NT2/D1 (cell line): ENCODE measurements around the gene MARCKSL1.
A peak's percentile ranks its signal among the peaks of the same experiment; 100 is the strongest.

ENCODE experiments used
- DNase-seq: peaks from one replicate; pipeline ENCODE4 v3.0.0-alpha.2; 2011; ENCODE audit warnings: low read depth, low spot score
- H3K27me3 ChIP-seq: 2 replicates; pipeline ENCODE4 v1.6.0; 2011; ENCODE audit warnings: mild to moderate bottlenecking; ENCODE audit not compliant: insufficient read length, insufficient read depth
- H3K36me3 ChIP-seq: 2 replicates; pipeline ENCODE4 v1.6.1; 2011; ENCODE audit warnings: mild to moderate bottlenecking, low read length, mixed read lengths; ENCODE audit not compliant: insufficient read depth, insufficient read length
- H3K4me1 ChIP-seq: 2 replicates; pipeline ENCODE4 v1.5.1; 2011; ENCODE audit not compliant: insufficient read depth, insufficient read length
- H3K4me3 ChIP-seq: 2 replicates; pipeline ENCODE4 v1.5.1; 2011; ENCODE audit warnings: low read depth; ENCODE audit not compliant: insufficient read length
- H3K9ac ChIP-seq: 2 replicates; pipeline ENCODE4 v1.6.0; 2011; ENCODE audit warnings: low read depth; ENCODE audit not compliant: insufficient read length
- H3K9me3 ChIP-seq: 2 replicates; pipeline ENCODE4 v1.5.1; 2011; ENCODE audit warnings: mild to moderate bottlenecking, low read length; ENCODE audit not compliant: insufficient read depth
- SUZ12 ChIP-seq: IDR thresholded peaks from 2 replicates; pipeline ENCODE4 v1.6.1; 2011; ENCODE audit not compliant: insufficient read length, insufficient read depth; ENCODE audit errors: extremely low read depth
- YY1 ChIP-seq: IDR thresholded peaks from 2 replicates; pipeline ENCODE4 v1.6.1; 2011; ENCODE audit not compliant: insufficient read length, insufficient read depth
- ZNF274 ChIP-seq: IDR thresholded peaks from 2 replicates; pipeline ENCODE4 v1.6.1; 2011; ENCODE audit warnings: mild to moderate bottlenecking, low read depth, low read length

The MARCKSL1 gene

DNA sequence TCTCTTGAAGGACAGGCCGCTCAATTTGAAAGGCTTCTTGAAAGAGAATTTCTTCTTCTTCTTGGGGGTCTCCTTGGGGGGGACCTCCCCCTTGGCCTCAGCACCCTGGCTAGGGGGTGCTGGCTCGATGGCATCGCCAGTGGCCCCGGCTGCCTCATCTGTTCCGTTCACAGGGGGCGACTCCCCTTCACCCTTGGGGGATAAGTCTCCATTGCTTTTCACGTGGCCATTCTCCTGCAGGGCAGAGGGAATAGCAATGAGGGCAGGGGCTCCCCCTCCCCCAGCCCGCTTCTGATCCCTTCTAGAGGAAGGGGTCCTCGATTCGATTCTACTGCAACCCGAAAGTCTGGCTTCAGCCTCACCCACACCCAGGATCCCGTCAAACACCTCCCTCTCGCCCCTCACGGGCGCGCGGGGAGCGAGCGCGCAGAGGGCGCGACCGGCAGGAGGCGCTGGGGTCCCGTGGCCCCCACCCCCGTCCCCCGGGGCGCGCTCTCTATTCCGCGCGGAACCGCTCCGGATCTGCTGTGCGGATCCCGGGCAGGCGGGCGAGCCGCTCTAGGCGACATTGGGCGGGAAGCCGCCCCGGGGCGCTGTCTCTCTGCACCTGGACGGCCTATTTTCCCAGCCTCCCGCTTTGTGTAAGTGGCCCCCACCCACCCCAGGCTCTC, 1.0 kb downstream of the MARCKSL1 start:
- DNase-seq, result no peak
- TF ChIP-seq ZNF274 (no peak), SUZ12 (no peak), YY1 (no peak)
- no peaks in the 10 kb centered on the region for H3K9me3 ChIP-seq

DNA sequence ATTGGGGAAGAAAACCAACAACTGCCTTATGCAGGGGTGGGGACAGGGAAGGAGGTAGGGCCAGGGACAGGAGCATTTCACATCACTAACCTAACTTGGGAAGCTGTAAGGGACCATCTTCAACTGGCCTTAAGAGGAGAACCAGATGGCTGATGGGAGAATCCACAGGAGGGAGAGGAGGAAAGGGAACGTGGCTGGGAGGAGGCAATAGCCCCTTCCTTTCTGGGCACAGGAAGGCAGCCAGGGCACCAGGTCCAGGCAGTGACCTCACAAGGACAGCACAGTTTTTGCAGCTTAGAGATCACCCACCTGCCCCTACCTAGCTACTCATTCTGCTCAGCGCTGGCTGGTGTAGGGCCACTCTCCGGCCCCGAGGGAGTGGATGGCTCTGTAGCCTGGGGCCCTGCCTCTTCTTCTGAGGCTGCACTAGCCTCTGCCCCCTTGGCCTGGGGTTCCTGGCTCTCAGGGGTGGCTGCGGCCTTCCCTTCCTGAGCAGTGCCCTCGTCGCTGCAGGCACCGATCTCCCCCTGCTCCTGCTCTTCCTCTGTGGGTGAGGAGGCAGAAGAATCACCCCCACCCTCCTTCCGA, 1.7 kb downstream of the MARCKSL1 start:
- H3K27me3 ChIP-seq, result peaks cover 10% of the 10 kb centered on the region
- peak overlapping the region; percentile 83 for H3K4me3 ChIP-seq
- H3K9me3 ChIP-seq, result no peaks in the 10 kb centered on the region
- TF ChIP-seq SUZ12 (no peak), ZNF274 (no peak), YY1 (no peak)
- no peak for DNase-seq
- H3K9ac ChIP-seq, result peak overlapping the region; percentile 98
- peaks cover 58% of the 10 kb centered on the region for H3K36me3 ChIP-seq
- peaks cover 30% of the 10 kb centered on the region for H3K4me1 ChIP-seq

More for the DNA sequence above, 1.0 kb downstream of the MARCKSL1 start:
- Histone ChIP-seq H3K36me3 (peaks cover 53% of the 10 kb centered on the region), H3K9ac (peak overlapping the region; percentile 98), H3K4me3 (peak overlapping the region; percentile 83), H3K27me3 (peaks cover 10% of the 10 kb centered on the region), H3K4me1 (peaks cover 30% of the 10 kb centered on the region)

DNA sequence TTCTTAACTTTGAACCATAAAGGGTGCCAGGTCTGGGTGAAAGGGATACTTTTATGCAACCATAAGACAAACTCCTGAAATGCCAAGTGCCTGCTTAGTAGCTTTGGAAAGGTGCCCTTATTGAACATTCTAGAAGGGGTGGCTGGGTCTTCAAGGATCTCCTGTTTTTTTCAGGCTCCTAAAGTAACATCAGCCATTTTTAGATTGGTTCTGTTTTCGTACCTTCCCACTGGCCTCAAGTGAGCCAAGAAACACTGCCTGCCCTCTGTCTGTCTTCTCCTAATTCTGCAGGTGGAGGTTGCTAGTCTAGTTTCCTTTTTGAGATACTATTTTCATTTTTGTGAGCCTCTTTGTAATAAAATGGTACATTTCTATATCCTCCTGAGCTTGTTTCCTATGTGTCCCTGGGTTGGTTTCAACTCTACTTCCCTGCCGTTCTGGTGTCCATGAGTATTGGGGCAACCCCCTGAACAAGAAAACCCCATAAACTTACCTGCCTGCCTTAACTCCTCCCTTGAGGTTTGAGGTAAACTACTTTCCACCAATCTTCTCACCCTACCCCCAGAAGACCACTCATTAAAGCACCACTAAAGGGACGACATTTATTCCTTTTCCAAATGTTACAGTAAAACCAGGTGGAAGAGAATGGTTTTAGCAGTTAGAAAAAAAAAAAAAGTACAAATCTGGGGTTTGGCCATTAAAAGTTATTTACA, 2.6 kb downstream of the MARCKSL1 start:
- Histone ChIP-seq H3K9me3 (no peaks in the 10 kb centered on the region), H3K4me3 (no peak overlapping the region), H3K9ac (no peak overlapping the region), H3K36me3 (peaks cover 68% of the 10 kb centered on the region), H3K27me3 (peaks cover 9% of the 10 kb centered on the region), H3K4me1 (peaks cover 27% of the 10 kb centered on the region)
- DNase-seq, result no peak
- TF ChIP-seq YY1 (no peak), ZNF274 (no peak), SUZ12 (no peak)

DNA sequence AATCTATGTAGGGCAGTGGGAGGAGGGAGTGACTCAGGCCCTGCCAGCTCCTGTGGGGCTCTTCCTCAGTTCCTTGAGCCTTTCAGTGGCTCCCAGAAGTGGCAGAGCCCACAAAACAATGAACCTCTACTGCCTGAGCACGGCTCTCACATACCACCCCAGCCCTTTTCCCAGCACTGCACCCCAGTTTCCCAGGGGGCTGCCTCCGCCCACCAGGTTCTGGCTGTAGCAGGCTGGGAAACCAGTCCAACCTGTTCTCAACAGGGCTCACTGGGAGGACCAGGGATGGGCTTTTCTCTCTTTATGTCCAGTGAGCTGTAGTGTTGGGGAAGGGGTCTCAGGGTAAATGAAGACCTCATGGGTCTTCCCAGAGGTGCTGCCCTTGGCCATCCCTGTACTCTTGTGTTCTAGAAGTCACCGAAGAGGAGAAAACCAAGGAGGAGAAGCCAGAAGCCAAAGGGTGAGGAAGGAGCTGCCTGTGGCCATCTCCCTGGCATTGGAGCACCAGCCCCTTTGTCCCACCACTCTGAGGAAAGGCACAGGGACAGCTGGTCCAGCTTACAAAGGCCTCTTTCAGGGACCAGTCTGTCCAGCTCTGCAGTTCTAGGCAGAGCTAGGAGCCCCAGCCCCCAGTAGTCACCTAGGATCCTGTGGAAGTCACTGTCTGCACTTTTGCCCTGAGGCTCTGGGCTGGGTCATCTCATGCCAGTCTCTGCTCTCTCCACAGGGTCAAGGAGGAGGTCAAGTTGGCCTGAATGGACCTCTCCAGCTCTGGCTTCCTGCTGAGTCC, 3.5 kb downstream of the MARCKSL1 start:
- Histone ChIP-seq H3K9me3 (no peaks in the 10 kb centered on the region), H3K4me3 (no peak overlapping the region), H3K27me3 (peaks cover 8% of the 10 kb centered on the region), H3K36me3 (peaks cover 76% of the 10 kb centered on the region), H3K4me1 (peaks cover 19% of the 10 kb centered on the region), H3K9ac (no peak overlapping the region)
- no peak for TF ChIP-seq ZNF274
- no peak for TF ChIP-seq SUZ12
- no peak for TF ChIP-seq YY1
- no peak for DNase-seq

DNA sequence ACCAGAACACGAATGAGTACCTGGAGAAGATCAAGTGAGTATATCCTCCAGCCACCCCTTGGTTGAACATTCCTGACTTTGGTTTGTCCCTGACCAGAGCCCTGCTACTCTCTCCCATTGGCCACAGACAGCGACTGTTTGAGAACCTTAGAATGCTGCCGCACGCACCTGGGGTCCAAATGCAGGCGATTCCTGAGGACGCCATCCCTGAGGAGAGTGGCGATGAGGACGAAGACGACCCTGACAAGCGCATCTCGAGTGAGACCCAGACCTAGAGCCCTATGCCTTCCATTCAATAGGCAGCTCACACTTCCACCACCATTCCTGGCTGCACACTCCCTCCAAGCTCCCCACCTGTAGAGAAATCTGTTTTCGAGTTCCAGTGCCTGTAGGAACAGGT, 4.5 kb downstream of the MARCKSL1 start:
- Histone ChIP-seq H3K27me3 (peaks cover 1% of the 10 kb centered on the region), H3K4me3 (no peak overlapping the region), H3K9ac (no peak overlapping the region), H3K36me3 (peaks cover 85% of the 10 kb centered on the region), H3K9me3 (no peaks in the 10 kb centered on the region), H3K4me1 (peaks cover 12% of the 10 kb centered on the region)
- TF ChIP-seq ZNF274, result no peak
- no peak for DNase-seq

DNA sequence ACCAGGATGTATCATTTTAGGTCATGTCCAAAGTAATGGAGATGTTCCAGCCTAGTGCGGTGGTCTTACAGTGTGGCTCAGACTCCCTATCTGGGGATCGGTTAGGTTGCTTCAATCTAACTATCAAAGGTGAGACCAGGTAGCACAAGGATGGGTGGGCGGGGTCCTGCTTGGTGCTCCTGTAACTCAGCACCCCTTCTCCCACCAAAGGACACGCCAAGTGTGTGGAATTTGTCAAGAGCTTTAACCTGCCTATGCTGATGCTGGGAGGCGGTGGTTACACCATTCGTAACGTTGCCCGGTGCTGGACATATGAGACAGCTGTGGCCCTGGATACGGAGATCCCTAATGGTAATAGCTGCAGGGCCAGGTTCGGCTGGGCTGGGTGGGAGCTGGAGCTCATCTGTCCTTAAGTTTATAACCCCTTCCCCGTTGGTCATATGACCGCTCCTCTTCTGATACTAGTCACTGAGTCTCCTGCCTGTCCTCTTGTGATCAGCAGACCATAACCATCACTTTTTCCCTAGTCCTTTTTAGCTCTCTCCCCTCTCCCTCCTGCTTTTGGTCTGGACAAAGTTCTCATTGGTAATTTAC, 5.4 kb downstream of the MARCKSL1 start:
- TF ChIP-seq SUZ12, result no peak
- no peak for TF ChIP-seq ZNF274
- no peak for TF ChIP-seq YY1
- no peak for DNase-seq
- peaks cover 11% of the 10 kb centered on the region for H3K4me1 ChIP-seq
- H3K9ac ChIP-seq, result no peak overlapping the region
- H3K36me3 ChIP-seq, result peaks cover 90% of the 10 kb centered on the region
- H3K27me3 ChIP-seq, result no peaks in the 10 kb centered on the region
- no peaks in the 10 kb centered on the region for H3K9me3 ChIP-seq
- no peak overlapping the region for H3K4me3 ChIP-seq
